Activated T-cell treated with anti-CD3 and anti-CD28 coated beads for 24 hours (primary cell): ENCODE results near the gene PALD1.

ENCODE experiments used
- DNase-seq: peaks from one replicate; pipeline ENCODE4 v3.0.0-alpha.2; 2020; ENCODE audit warnings: low read depth

Gene PALD1

GRCh38 chr10:70592186-70592735 lies 113.7 kb downstream of the PALD1 start:
- no peak for DNase-seq

GRCh38 chr10:70592746-70593512 lies 114.4 kb downstream of the PALD1 start:
- no peak for DNase-seq

DNA sequence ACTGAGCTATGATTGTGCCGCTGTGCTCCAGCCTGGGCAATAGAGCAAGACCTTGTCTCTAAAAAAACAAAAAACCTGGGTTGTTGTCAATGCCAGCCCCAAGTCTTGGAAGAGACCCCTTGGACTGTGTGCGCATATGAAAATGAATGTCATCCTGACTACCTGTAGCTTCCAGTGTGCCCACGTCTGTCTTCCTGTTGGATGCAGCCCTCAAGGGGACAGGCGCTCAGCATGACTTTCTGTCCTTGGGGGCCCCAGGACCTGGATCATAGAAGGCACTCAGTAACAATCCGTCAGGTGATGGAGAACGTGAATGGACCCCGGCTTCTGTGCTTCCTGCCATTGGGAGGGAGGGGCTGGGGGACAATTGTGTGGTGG lies 114.9 kb downstream of the PALD1 start:
- no peak for DNase-seq

- no peak for DNase-seq
Measured at GRCh38 chr10:70594161-70594560, 115.6 kb downstream of the PALD1 start.

DNA sequence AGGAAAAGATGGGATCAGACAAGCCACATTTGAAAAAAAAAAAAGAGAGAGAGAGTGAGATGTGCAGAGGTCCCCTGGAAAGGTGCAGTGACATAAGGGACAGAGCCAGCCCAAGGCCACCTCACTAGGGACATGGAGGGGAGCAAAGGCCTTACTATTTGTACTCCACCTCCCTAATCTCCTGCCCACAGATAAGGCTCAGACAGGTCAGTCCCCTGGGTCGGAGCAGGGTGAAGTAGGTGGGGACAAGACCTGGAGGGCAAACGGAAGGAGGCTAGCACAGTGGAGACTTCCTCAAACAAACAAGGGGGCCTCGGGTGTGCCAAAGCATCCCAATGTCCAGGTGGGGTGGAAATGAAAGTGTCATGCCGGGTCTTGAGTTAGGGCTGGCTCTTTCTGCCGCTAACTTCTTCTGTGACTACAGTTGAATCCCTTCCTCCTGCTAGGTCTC lies 117.0 kb downstream of the PALD1 start:
- no peak for DNase-seq

- no peak for DNase-seq
Measured at GRCh38 chr10:70596110-70596798, 117.7 kb downstream of the PALD1 start.

DNA sequence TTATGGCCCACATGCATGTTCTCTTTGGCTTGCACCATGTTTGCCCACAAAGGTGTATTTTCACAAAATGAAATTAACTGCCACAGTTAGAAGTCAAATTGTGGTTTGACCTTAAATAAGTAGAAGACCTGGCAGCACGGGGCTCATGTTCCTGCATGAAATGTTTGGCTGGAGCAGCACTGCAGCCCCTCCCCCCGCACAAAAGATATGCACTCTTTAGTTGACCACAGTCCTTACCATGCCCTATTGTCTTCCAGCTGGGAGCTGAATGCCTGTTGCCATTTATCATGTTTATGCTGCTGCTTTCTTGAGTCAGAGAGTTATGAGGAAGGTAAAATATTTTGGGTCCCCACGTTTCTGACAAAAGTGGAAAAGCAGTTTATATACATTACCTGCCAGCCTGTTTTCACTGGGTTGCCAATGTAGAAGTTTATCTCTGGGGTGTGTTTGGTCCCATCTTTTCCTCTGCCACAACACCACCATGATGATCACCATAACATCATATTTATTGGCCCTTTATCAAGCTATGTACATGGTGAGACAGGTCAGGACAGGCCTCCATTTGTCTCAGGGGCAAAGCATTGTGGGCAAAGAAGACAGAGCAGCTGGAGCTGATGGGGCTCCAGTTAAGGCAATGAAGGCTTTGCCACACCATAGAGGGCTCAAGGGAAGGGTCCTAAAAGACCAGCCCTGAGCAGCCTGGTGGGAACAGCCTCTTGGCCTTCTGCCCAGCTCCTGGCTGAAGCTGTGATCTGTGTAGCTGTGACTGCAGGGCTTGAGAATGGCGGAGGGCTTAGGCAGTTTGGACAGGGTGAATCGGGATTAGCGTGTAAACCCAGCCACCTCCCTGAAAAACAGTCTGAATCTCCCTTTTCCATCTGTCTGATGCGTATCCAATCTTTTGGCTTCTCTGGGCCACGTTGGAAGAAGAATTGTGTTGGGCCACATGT lies 118.6 kb downstream of the PALD1 start:
- DNase-seq, result no peak

- no peak for DNase-seq
Measured at GRCh38 chr10:70597856-70598815, 119.6 kb downstream of the PALD1 start.

- DNase-seq, result no peak
Measured at GRCh38 chr10:70598857-70599295, 120.3 kb downstream of the PALD1 start.

DNA sequence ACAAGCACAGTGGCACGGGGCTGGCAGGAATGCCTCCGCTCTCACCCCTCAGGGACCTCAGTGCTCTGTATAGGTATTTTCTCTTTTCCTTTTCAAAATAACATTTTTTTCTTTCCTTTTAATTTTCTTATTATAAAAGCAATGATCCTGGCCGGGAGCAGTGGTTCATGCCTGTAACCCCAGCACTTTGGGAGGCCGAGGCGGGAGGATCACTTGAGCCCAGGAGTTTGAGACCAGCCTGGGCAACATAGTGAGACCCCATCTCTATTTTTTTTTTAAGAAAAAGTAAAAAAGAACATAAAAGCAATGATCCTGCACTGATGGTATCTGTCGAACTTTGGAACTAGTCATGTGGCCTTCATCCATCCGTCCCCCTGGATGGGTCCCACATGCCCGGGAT lies 120.8 kb downstream of the PALD1 start:
- no peak for DNase-seq

- DNase-seq, result no peak
Measured at GRCh38 chr10:70599791-70600190, 121.2 kb downstream of the PALD1 start.

DNA sequence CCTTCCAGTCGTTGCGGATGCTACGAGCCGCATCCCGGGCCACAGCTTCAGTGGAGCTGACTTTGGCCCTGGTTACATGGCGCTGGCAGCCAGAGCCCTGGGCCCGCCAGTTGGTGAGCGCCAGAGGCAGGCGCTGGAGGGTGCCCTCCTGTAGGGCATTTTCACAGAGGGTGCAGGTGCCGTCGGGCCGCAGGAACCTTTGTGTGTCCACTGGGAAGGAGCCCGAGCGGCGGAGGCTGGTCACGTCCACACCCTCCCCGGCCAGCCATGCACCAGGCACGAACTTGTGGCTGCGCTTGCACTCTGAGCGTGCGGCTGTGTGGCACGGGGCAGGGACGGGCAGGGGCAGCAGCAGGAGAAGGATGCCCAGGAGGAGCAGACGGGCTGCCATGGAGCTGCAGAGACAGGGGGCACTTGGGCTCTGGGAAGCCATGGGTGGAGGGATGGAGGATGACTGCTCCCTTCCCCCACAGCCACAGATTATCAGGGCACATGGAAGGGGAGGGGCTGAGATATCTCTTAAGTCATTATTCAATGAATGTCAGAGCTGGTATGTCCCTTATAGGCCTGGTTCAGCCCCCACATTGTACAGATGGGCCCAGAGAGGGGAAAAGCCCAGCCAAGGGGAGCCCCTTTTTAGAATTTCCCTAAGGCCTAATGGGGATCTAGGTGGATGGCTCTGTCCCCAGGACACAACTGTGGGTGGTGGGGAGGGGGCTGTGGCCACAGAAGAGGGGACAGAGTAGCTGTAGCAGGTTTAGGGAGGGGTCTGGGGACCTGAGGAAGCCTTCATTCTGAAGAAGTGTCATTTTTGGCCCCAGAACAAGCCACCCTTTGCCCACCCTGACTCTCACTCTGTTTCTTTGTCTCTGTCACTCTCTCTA lies 122.2 kb downstream of the PALD1 start:
- no peak for DNase-seq

DNA sequence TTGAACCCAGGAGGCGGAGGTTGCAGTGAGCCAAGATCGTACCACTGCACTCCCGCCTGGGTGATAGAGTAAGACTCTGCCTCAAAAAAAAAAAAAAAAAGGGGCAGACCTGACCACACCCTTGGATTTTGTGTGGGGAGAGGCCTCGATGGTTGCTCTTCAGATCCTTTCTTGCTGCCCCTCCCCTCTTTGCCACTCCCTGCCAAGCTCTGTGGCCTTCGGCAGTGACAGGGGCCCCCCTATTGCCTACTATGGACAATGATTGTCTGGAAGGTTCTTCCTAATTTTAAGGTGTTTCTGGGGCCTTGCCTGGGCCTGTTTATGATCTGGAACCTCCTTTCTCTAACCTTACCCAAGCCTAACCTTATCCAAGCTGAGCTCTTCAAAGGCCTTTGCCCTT lies 123.2 kb downstream of the PALD1 start:
- DNase-seq, result no peak

- peak; percentile 54 for DNase-seq
Measured at GRCh38 chr10:70602665-70603448, 124.3 kb downstream of the PALD1 start, which contains the start of gene PRF1. Gene PRF1, minus strand, starts transcription at chr10:70602741. Its CDS starts 1,839 bp downstream, at chr10:70600902.

- DNase-seq, result peak; percentile 34
Measured at GRCh38 chr10:70603449-70603801, 124.9 kb downstream of the PALD1 start.

DNA sequence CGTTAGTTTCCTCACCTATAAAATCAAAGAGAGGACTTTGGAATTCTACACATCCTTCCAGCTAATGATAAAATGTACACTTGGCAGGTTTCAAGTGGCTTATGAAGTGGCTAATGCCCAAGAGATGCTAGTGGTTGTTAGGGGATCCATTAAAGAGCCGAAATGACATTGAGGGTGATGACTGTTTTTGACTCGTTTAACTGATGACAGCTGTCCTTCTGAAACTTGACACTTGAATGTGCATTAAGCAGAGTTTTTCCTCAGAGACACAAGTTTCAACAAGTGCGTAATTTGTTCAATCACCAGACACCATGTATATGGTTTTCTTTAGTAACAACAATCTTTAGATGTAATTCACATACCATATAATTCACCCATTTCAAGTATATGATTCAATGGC lies 125.5 kb downstream of the PALD1 start:
- DNase-seq, result no peak

- no peak for DNase-seq
Measured at GRCh38 chr10:70605161-70605560, 126.6 kb downstream of the PALD1 start.

GRCh38 chr10:70607936-70608335 lies 129.4 kb downstream of the PALD1 start:
- DNase-seq, result no peak

DNA sequence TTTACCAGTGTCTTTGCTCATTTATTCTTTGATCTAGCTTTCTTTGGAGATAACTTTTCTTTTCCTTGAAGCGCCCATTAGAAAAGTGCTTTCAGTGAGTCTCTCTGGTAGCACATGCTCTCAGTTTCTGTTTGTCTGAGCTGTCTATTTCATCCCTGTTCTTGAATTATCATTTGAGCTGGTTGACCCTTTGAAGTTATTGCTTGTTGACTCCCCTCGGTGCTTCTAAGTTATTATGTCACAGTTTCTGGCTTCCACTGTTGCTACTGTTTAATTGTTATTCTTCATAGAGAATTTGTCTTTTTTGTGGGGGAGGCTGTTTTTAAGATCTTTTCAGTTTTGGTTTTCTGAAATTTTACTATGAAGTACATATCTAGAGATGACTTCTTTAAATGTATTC lies 135.4 kb downstream of the PALD1 start:
- DNase-seq, result no peak
